Measurements from ENCODE around the gene LYSMD3.
A peak's percentile ranks its signal among the peaks of the same experiment; 100 is the strongest.

The LYSMD3 gene

GRCh38 chr5:90483206-90483605, 46.2 kb downstream of the LYSMD3 start:
- TF ChIP-seq POLR2A (IDR thresholded peaks at IDR 0.05; ENCODE audit: low read depth, low read length), result no peak
- FAIRE-seq, result no peak
- DNase-seq (ENCODE audit: insufficient read length, low spot score), result no peak

- FAIRE-seq (no peak), DNase-seq (ENCODE audit: insufficient read length, low spot score) (no peak)
- no peak for TF ChIP-seq POLR2A (IDR thresholded peaks at IDR 0.05; ENCODE audit: low read depth, low read length)
Measured at GRCh38 chr5:90480699-90481098, 48.7 kb downstream of the LYSMD3 start.

- DNase-seq (ENCODE audit: insufficient read length, low spot score), result no peak
- FAIRE-seq, result no peak
- no peak for TF ChIP-seq POLR2A (IDR thresholded peaks at IDR 0.05; ENCODE audit: low read depth, low read length)
Measured at GRCh38 chr5:90479611-90480385, 49.6 kb downstream of the LYSMD3 start.

GRCh38 chr5:90477621-90478215, 51.7 kb downstream of the LYSMD3 start:
- no peak for TF ChIP-seq POLR2A (IDR thresholded peaks at IDR 0.05; ENCODE audit: low read depth, low read length)
- FAIRE-seq, result no peak
- DNase-seq (ENCODE audit: insufficient read length, low spot score), result no peak

GRCh38 chr5:90477073-90477472, 52.3 kb downstream of the LYSMD3 start:
- DNase-seq (ENCODE audit: insufficient read length, low spot score) (no peak), FAIRE-seq (no peak)
- TF ChIP-seq POLR2A (IDR thresholded peaks at IDR 0.05; ENCODE audit: low read depth, low read length), result no peak

GRCh38 chr5:90476391-90476790, 53.0 kb downstream of the LYSMD3 start:
- DNase-seq (ENCODE audit: insufficient read length, low spot score), result no peak
- TF ChIP-seq POLR2A (IDR thresholded peaks at IDR 0.05; ENCODE audit: low read depth, low read length), result no peak
- FAIRE-seq, result no peak

GRCh38 chr5:90475436-90475980, 53.9 kb downstream of the LYSMD3 start:
- TF ChIP-seq POLR2A (IDR thresholded peaks at IDR 0.05; ENCODE audit: low read depth, low read length), result no peak
- DNase-seq (ENCODE audit: insufficient read length, low spot score) (no peak), FAIRE-seq (no peak)

GRCh38 chr5:90474235-90475107, 54.9 kb downstream of the LYSMD3 start, which contains the start of the genes MBLAC2 and POLR3G:
TSS of gene MBLAC2 (minus strand) at chr5:90474771. CDS start at chr5:90474292, 479 bp downstream.
TSS of gene POLR3G (plus strand) at chr5:90474864. CDS start at chr5:90485568, 10,704 bp downstream.
- no peak for FAIRE-seq
- peak; percentile 79 for DNase-seq (ENCODE audit: insufficient read length, low spot score)
- peak; percentile 71 for TF ChIP-seq POLR2A (IDR thresholded peaks at IDR 0.05; ENCODE audit: low read depth, low read length)

GRCh38 chr5:90473396-90474234, 55.8 kb downstream of the LYSMD3 start:
- FAIRE-seq (no peak), DNase-seq (ENCODE audit: insufficient read length, low spot score) (no peak)
- no peak for TF ChIP-seq POLR2A (IDR thresholded peaks at IDR 0.05; ENCODE audit: low read depth, low read length)

GRCh38 chr5:90472783-90473395, 56.5 kb downstream of the LYSMD3 start:
- TF ChIP-seq POLR2A (IDR thresholded peaks at IDR 0.05; ENCODE audit: low read depth, low read length), result no peak
- no peak for FAIRE-seq
- no peak for DNase-seq (ENCODE audit: insufficient read length, low spot score)
